ENCODE results near the gene TOR1B.
"Not testable (repeated sequence)": the region's sequence is repeated elsewhere in the genome, so short reads cannot be mapped to it uniquely, and the experiment has no call there.

The TOR1B gene

DNA sequence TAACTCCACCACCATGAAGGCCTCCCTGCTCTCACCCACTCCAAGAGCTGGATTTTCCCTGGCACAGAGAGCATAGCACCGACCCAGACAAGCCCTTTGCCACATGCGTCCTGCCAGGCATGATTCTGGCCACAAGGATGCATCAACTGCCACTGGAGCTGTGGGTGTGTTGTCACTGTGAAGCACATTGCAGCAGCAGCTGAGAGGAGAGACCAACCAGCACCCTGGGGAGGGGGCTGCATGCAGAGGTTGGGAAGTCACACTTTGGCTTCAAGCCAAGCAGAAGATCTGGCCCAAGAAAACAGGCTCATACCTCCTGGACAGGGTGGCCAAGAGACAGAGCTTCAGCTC, 27.6 kb upstream of the TOR1B start:
- Histone ChIP-seq H3K9me3 (replicated peaks; ENCODE audit: insufficient read depth, low read length) (no peaks in the 10 kb centered on the region), H3K9me2 (replicated peaks; ENCODE audit: insufficient read depth, low read length) (no peaks in the 10 kb centered on the region), H3K36me3 (replicated peaks; ENCODE audit: insufficient read depth, low read length) (no peaks in the 10 kb centered on the region), H3K4me3 (ENCODE audit: low read length) (no peak overlapping the region), H4K20me1 (ENCODE audit: insufficient read depth, low read length) (no peaks in the 10 kb centered on the region), H3K79me2 (ENCODE audit: low read length) (no peaks in the 10 kb centered on the region), H3K9ac (ENCODE audit: low read length) (no peak overlapping the region), H3K4me2 (ENCODE audit: low read depth, low read length) (no peak overlapping the region), H3K27me3 (replicated peaks; ENCODE audit: insufficient read depth, low read length) (peaks cover 76% of the 10 kb centered on the region), H3K4me1 (ENCODE audit: low read length) (no peaks in the 10 kb centered on the region), H3F3A (ENCODE audit: insufficient read depth, low read length) (no peaks in the 10 kb centered on the region), H2AFZ (ENCODE audit: low read length) (no peak overlapping the region), H3K27ac (ENCODE audit: low read length) (no peak overlapping the region)
- TF ChIP-seq EZH2phosphoT487 (IDR thresholded peaks at IDR 0.05; ENCODE audit: low read length) (no peak), EZH2 (optimal IDR thresholded peaks at IDR 0.05; ENCODE audit: low read depth, low read length) (no peak)
- TF ChIP-seq, protein P1, sequence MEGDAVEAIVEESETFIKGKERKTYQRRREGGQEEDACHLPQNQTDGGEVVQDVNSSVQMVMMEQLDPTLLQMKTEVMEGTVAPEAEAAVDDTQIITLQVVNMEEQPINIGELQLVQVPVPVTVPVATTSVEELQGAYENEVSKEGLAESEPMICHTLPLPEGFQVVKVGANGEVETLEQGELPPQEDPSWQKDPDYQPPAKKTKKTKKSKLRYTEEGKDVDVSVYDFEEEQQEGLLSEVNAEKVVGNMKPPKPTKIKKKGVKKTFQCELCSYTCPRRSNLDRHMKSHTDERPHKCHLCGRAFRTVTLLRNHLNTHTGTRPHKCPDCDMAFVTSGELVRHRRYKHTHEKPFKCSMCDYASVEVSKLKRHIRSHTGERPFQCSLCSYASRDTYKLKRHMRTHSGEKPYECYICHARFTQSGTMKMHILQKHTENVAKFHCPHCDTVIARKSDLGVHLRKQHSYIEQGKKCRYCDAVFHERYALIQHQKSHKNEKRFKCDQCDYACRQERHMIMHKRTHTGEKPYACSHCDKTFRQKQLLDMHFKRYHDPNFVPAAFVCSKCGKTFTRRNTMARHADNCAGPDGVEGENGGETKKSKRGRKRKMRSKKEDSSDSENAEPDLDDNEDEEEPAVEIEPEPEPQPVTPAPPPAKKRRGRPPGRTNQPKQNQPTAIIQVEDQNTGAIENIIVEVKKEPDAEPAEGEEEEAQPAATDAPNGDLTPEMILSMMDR (IDR thresholded peaks at IDR 0.05; ENCODE audit: low read length): no peak
- no peak for DNase-seq

DNA sequence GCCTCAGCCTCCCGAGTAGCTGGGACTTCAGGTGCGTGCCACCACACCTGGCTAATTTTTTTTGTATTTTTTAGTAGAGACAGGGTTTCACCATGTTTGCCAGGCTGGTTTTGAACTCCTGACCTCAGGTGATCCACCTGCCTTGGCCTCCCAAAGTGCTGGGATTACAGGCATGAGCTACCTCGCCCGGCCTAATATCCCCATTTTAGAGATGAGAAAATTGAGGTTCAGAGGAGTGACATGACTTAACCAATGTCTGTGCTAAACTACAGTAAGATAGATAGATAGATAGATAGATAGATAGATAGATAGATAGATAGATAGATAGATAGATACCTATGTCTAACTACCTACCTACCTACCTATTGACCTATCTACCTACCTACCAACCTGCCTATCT, 26.9 kb upstream of the TOR1B start:
- H3K9ac ChIP-seq (ENCODE audit: low read length); H2AFZ ChIP-seq (ENCODE audit: low read length); H3K9me3 ChIP-seq (replicated peaks; ENCODE audit: insufficient read depth, low read length); H3K27ac ChIP-seq (ENCODE audit: low read length); H3K4me1 ChIP-seq (ENCODE audit: low read length); DNase-seq; H3K4me2 ChIP-seq (ENCODE audit: low read depth, low read length); H3K9me2 ChIP-seq (replicated peaks; ENCODE audit: insufficient read depth, low read length); H3F3A ChIP-seq (ENCODE audit: insufficient read depth, low read length); H3K4me3 ChIP-seq (ENCODE audit: low read length); H3K36me3 ChIP-seq (replicated peaks; ENCODE audit: insufficient read depth, low read length); H4K20me1 ChIP-seq (ENCODE audit: insufficient read depth, low read length); H3K79me2 ChIP-seq (ENCODE audit: low read length): not testable (repeated sequence)
- peaks cover 75% of the 10 kb centered on the region for H3K27me3 ChIP-seq (replicated peaks; ENCODE audit: insufficient read depth, low read length)

DNA sequence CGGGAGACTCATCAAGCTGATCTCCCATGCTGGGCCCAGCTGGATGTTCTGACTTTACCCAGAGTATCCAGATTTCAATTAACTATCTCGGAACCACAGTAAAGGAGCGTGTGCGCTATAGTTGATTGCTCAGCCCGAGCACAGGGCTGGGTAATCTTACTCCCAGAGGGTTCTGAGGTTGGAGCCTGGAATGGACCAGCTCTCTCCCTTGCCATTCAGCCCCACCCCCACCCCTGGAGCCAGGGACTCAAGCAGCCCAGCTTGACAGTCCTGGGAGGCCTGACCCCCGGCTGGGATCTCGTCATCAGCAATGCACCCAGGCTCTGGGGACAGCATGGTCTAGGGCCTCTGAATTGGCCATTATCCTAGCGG, 26.4 kb upstream of the TOR1B start:
- Histone ChIP-seq H3F3A (ENCODE audit: insufficient read depth, low read length) (no peaks in the 10 kb centered on the region), H3K9me3 (replicated peaks; ENCODE audit: insufficient read depth, low read length) (no peaks in the 10 kb centered on the region), H3K79me2 (ENCODE audit: low read length) (no peaks in the 10 kb centered on the region), H3K4me2 (ENCODE audit: low read depth, low read length) (no peak overlapping the region), H3K36me3 (replicated peaks; ENCODE audit: insufficient read depth, low read length) (no peaks in the 10 kb centered on the region), H2AFZ (ENCODE audit: low read length) (no peak overlapping the region), H3K27me3 (replicated peaks; ENCODE audit: insufficient read depth, low read length) (peaks cover 77% of the 10 kb centered on the region), H3K9me2 (replicated peaks; ENCODE audit: insufficient read depth, low read length) (no peaks in the 10 kb centered on the region), H3K9ac (ENCODE audit: low read length) (no peak overlapping the region), H3K4me1 (ENCODE audit: low read length) (no peaks in the 10 kb centered on the region), H4K20me1 (ENCODE audit: insufficient read depth, low read length) (no peaks in the 10 kb centered on the region), H3K4me3 (ENCODE audit: low read length) (no peak overlapping the region), H3K27ac (ENCODE audit: low read length) (no peak overlapping the region)
- TF ChIP-seq EZH2 (optimal IDR thresholded peaks at IDR 0.05; ENCODE audit: low read depth, low read length) (no peak), EZH2phosphoT487 (IDR thresholded peaks at IDR 0.05; ENCODE audit: low read length) (no peak)
- TF ChIP-seq, protein P1 (IDR thresholded peaks at IDR 0.05; ENCODE audit: low read length): no peak
- DNase-seq: no peak

DNA sequence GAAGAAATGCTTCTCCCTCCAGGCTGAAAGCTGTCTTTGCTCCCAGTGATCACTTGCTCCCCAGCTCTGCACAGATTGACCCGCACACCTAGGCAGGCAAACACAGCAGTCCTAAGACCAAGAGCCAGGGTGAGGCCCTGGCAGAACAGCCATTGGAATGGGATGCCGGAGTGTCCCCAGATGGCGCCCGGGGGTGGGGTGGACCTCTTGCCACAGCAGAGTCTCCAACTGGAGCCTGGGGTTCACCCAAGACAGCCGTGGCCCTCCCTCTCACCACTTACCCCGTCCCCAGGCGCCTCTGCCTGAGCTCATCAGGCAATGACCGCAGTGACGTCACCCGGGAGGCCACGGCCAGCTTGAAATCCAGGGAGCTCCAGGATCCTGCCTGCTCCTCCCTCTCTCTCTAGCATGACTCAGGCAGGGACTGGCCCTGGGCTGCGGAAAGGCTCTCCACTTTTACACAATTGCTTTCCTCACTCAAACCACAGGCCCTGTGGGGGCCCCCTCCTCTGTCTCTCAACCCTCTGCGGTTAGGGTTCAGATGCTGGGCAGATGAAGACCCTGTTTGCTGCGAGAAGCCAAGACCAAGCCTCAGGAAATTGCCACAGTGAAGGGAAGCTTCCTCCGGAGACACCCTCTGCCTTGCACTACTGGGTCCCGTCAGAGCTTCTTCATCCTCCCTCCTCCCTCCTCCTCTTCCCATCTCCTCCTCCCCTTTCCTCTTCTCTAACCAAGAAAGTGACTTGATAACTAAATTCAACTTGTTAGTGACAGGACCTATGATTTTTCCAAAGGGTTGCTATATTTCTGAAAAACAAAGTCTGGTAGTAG, 25.8 kb upstream of the TOR1B start:
- no peaks in the 10 kb centered on the region for H3K79me2 ChIP-seq (ENCODE audit: low read length)
- no peak overlapping the region for H3K9ac ChIP-seq (ENCODE audit: low read length)
- H3K4me3 ChIP-seq (ENCODE audit: low read length): no peak overlapping the region
- H3F3A ChIP-seq (ENCODE audit: insufficient read depth, low read length): no peaks in the 10 kb centered on the region
- TF ChIP-seq, protein P1 (IDR thresholded peaks at IDR 0.05; ENCODE audit: low read length): no peak
- no peak for TF ChIP-seq EZH2 (optimal IDR thresholded peaks at IDR 0.05; ENCODE audit: low read depth, low read length)
- TF ChIP-seq EZH2phosphoT487 (IDR thresholded peaks at IDR 0.05; ENCODE audit: low read length): no peak
- no peak overlapping the region for H2AFZ ChIP-seq (ENCODE audit: low read length)
- H3K36me3 ChIP-seq (replicated peaks; ENCODE audit: insufficient read depth, low read length): no peaks in the 10 kb centered on the region
- no peak overlapping the region for H3K27ac ChIP-seq (ENCODE audit: low read length)
- no peak for DNase-seq
- no peaks in the 10 kb centered on the region for H3K4me1 ChIP-seq (ENCODE audit: low read length)
- H3K9me3 ChIP-seq (replicated peaks; ENCODE audit: insufficient read depth, low read length): no peaks in the 10 kb centered on the region
- peaks cover 76% of the 10 kb centered on the region for H3K27me3 ChIP-seq (replicated peaks; ENCODE audit: insufficient read depth, low read length)
- no peaks in the 10 kb centered on the region for H3K9me2 ChIP-seq (replicated peaks; ENCODE audit: insufficient read depth, low read length)
- no peak overlapping the region for H3K4me2 ChIP-seq (ENCODE audit: low read depth, low read length)
- no peaks in the 10 kb centered on the region for H4K20me1 ChIP-seq (ENCODE audit: insufficient read depth, low read length)

Measured in MM.1S (cell line).